ENCODE results near the gene VTI1A.

DNA sequence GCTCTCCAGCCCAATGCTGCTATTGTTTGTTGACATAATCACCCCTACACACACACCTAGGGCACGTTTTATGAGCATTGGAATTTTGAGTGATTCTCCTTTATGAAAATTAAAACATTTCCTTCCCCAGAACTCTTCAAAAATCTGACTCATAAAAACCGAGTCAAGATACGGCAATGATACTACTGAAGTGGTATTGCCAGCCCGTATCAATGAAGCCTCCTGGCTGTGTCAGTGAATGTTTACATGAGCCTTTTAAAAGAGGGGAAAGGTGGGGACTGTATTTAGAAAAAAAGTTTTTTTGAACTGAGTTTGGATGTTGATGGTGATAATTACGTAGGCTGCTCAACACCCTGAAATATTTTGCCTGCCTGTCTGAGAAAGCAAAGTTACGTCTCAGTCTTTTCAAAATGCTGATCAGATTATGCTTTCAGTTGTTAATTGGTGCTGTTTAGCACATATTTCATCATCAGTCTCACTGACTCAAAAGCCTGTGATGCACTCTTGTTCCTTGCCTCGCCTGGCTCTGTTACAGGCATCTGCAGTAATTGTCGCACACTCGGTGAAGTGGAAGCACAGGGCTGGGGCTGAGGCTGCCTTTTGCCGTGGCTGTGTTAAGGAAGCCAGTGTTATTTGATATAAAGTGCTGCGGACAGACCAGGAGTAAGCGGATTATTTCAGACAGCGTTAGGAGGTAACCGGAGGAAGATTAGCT is 345.6 kb downstream of the VTI1A start:
- TF ChIP-seq, protein P1, sequence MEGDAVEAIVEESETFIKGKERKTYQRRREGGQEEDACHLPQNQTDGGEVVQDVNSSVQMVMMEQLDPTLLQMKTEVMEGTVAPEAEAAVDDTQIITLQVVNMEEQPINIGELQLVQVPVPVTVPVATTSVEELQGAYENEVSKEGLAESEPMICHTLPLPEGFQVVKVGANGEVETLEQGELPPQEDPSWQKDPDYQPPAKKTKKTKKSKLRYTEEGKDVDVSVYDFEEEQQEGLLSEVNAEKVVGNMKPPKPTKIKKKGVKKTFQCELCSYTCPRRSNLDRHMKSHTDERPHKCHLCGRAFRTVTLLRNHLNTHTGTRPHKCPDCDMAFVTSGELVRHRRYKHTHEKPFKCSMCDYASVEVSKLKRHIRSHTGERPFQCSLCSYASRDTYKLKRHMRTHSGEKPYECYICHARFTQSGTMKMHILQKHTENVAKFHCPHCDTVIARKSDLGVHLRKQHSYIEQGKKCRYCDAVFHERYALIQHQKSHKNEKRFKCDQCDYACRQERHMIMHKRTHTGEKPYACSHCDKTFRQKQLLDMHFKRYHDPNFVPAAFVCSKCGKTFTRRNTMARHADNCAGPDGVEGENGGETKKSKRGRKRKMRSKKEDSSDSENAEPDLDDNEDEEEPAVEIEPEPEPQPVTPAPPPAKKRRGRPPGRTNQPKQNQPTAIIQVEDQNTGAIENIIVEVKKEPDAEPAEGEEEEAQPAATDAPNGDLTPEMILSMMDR (IDR thresholded peaks at IDR 0.05), result no peak
- TF ChIP-seq POLR2A (IDR thresholded peaks at IDR 0.05), result no peak

Data from uterus (tissue), 2 donors.